Posterior vena cava (tissue), 2 donors: ENCODE measurements around the gene SMIM5. TPM values are rescaled to one million over a fixed set of nuclear protein-coding genes. Genes with fewer than 3 reads are reported as not detected.

Experiments
- DNase-seq: peaks from one replicate; pipeline ENCODE4 v3.0.0-alpha.2; 2020; ENCODE audit warnings: low spot score
- intact Hi-C, 2 donors: fragments of 100-400 bp; cut with DNase I; formaldehyde crosslinking; loops; one replicate each; pipeline versions ENCODE4 v1.14.1 to v1.14.2; 2022 to 2023
- total RNA-seq, 2 donors: library from RNA; stranded (reverse); fragmentation: NEBNext Ultra II Directional; extraction: Animal tissue kit (Norgen Biotek cat#: 25700); gene quantifications; one replicate each; pipeline ENCODE4 v1.2.1, GENCODE V29; 2021
- donor health status: DM: yes; HTN: yes; CAD: no.
- donor health status: DM: yes; HTN: yes; CAD: no.

SMIM5 gene
- total RNA-seq, 2 donors from 2014 or later = 0.38 to 0.97 TPM

DNA sequence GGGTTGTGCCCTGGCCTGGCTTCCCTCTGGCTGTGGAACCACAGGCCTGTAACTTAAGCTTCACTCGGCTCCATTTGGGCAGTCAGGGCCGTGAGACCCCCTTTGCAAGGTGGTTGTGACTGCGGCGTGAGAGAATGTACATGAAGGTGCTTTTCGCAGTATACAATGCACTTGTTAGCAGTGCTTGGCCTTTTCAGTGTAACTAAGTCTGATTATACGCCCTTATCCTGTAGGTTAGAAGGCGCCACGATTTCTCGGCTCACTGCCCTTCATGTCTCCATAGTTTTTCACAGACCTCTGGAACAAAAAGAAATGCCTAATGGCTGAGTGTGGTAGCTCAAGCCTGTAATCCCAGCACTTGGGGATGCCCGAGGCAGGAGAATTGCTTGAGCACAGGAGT lies 47.2 kb downstream of the SMIM5 start:
- DNase-seq = peak; percentile 32
- intact Hi-C loops = loop anchor here in 1 of 2 donors (1.0 kb wide), 1 partner anchor 71 kb away; no protein-coding TSS in a partner anchor

DNA sequence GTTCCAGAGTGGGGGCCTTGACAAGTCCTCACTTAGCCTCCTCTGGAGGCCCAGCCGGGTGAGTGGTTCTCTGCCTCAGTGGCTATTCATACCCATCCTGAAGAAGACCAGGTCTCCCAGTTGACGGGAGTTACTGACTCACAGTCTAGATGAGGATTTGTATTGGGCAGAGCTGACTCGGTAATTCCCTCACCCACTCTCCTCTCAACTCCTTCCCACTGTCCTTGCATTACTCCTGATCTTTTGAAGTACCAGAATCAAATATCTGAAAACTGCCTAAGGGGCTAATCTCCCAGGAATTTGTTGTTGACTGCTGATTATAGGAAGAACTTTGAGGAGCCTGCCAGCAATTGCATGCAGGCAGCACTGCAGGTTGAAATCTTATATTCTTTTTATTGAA lies 48.1 kb downstream of the SMIM5 start:
- DNase-seq = peak; percentile 29
- intact Hi-C loops = no loop called here

- DNase-seq = peak; percentile 9
These were observed 50.3 kb downstream of the SMIM5 start for GRCh38 chr17:75683583-75683982.

DNA sequence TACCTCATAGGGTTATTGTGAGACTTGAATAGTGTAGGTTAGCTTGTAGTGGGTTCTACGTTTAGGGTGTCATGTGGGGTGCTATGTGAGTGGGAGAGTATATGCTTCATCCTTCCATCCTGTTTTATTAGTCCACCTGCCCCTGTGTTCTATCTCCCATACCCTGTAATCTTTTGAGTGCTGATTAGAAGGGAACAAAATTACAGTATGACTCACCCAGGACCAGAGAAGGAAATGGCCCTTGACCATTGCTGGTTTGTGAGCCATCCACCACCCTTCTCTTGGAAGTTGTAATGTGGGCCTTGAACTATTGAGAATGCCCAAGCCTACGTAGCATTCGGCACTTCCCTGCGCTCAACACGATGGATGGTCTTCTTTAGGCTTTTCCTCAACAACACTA lies 51.0 kb downstream of the SMIM5 start:
- intact Hi-C loops = no loop called here
- no peak for DNase-seq

More at GRCh38 chr17:75683583-75683982, 50.3 kb downstream of the SMIM5 start:
- intact Hi-C loops = no loop called here

DNA sequence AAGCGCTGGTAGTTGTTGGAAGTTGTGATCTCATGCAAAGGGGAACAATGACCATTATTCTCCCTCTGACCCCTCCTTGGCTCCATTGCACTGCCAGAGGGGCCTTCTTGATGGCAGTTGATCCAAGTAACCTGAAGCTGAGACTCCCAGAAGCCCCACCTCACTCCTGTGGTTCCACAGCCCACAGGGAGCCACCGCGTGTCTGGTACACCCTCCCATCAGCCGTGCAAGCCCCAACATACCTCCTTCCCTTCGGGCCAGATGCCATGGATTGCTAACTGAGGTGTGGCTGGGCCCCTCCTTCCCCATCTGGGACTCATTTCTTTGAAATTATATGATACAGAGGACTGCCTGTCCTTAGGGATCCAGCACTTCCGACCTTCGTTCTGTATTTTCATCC lies 51.7 kb downstream of the SMIM5 start:
- intact Hi-C loops = loop anchor here in 1 of 2 donors (5.0 kb wide), 1 partner anchor 57 kb away; no protein-coding TSS in a partner anchor
- peak; percentile 22 for DNase-seq

- intact Hi-C loops = loop anchor here in 1 of 2 donors (5.0 kb wide), 1 partner anchor 57 kb away; no protein-coding TSS in a partner anchor
- DNase-seq = no peak
These were observed 52.3 kb downstream of the SMIM5 start for GRCh38 chr17:75685499-75685898.

GRCh38 chr17:75688209-75688825 lies 55.1 kb downstream of the SMIM5 start:
- intact Hi-C loops = loop anchor here in 1 of 2 donors (5.0 kb wide), 1 partner anchor 54 kb away; no protein-coding TSS in a partner anchor

GRCh38 chr17:75689441-75689873 lies 56.2 kb downstream of the SMIM5 start:
- DNase-seq = peak; percentile 16

More at GRCh38 chr17:75688209-75688825, 55.1 kb downstream of the SMIM5 start:
- DNase-seq = peak; percentile 75

More at GRCh38 chr17:75689441-75689873, 56.2 kb downstream of the SMIM5 start:
- intact Hi-C loops = loop anchor here in 1 of 2 donors (5.0 kb wide), 1 partner anchor 53 kb away; no protein-coding TSS in a partner anchor

Other genes starting within 250 kb of the SMIM5 start
- 10 to 100 TPM; 87.2 to 97.8 TPM for gene GRB2, start 227.8 kb upstream of the SMIM5 start, total RNA-seq
- gene TMEM94, start 176.8 kb upstream of the SMIM5 start, total RNA-seq = 10 to 100 TPM; 53.8 to 64.3 TPM
- 10 to 100 TPM; 51.1 to 57.6 TPM for gene CASKIN2, start 117.9 kb upstream of the SMIM5 start, total RNA-seq
- gene TSEN54, start 116.9 kb upstream of the SMIM5 start, total RNA-seq = 10 to 100 TPM in 1 of 2 donors, 1 to 10 TPM in 1; 8.8 to 15.2 TPM
- gene LLGL2, start 107.7 kb upstream of the SMIM5 start, total RNA-seq = 1 to 10 TPM; 6.4 to 6.8 TPM
- 100 to 1,000 TPM in 1 of 2 donors, 10 to 100 TPM in 1; 76.5 to 114 TPM for gene MYO15B, start 45.6 kb upstream of the SMIM5 start, total RNA-seq
- 10 to 100 TPM; 14.5 to 14.8 TPM for gene RECQL5, start 33.7 kb downstream of the SMIM5 start, total RNA-seq
- gene SAP30BP, start 33.9 kb downstream of the SMIM5 start, total RNA-seq = 10 to 100 TPM; 56.7 to 66.1 TPM
- gene ITGB4, start 88.0 kb downstream of the SMIM5 start, total RNA-seq = 10 to 100 TPM; 39.4 to 46.6 TPM
- gene GALK1, start 131.8 kb downstream of the SMIM5 start, total RNA-seq = 10 to 100 TPM; 21.0 to 27.6 TPM
- gene UNK, start 151.4 kb downstream of the SMIM5 start, total RNA-seq = 10 to 100 TPM; 23.3 to 32.9 TPM
- gene UNC13D, start 211.0 kb downstream of the SMIM5 start, total RNA-seq = 10 to 100 TPM in 1 of 2 donors, 1 to 10 TPM in 1; 7.3 to 15.1 TPM
- gene WBP2, start 221.9 kb downstream of the SMIM5 start, total RNA-seq = 100 to 1,000 TPM in 1 of 2 donors, 10 to 100 TPM in 1; 75.8 to 111 TPM
- gene TRIM47, start 245.1 kb downstream of the SMIM5 start, total RNA-seq = 10 to 100 TPM; 60.8 to 70.9 TPM